LNCAP (cell line): ENCODE measurements around the gene HMGCS2.

Experiments
- CTCF ChIP-seq: fragments of 450-650 bp; IDR thresholded peaks from 2 replicates; pipeline ENCODE4 v1.5.1; 2017; ENCODE audit warnings: mild to moderate bottlenecking

HMGCS2 gene

GRCh38 chr1:119808972-119809550 lies 40.4 kb upstream of the HMGCS2 start:
- TF ChIP-seq CTCF: peak; percentile 97

GRCh38 chr1:119808491-119808890 lies 39.8 kb upstream of the HMGCS2 start:
- no peak for TF ChIP-seq CTCF

- no peak for TF ChIP-seq CTCF
Measured at GRCh38 chr1:119806489-119806888, 37.8 kb upstream of the HMGCS2 start.

- TF ChIP-seq CTCF: no peak
Measured at GRCh38 chr1:119805746-119806145, 37.0 kb upstream of the HMGCS2 start.

GRCh38 chr1:119805247-119805646 lies 36.5 kb upstream of the HMGCS2 start:
- no peak for TF ChIP-seq CTCF

GRCh38 chr1:119799599-119800177 lies 31.0 kb upstream of the HMGCS2 start:
- TF ChIP-seq CTCF: no peak

- no peak for TF ChIP-seq CTCF
Measured at GRCh38 chr1:119799003-119799402, 30.3 kb upstream of the HMGCS2 start.

- no peak for TF ChIP-seq CTCF
Measured at GRCh38 chr1:119797606-119798005, 28.9 kb upstream of the HMGCS2 start.
